Forelimb muscle (tissue), 1 donor: Measurements from ENCODE around the gene FAM72A. TPM values are rescaled to one million over a fixed set of nuclear protein-coding genes. Genes with fewer than 3 reads are reported as not detected.
A peak's percentile ranks its signal among the peaks of the same experiment; 100 is the strongest.
"Not testable (repeated sequence)": the region's sequence is repeated elsewhere in the genome, so short reads cannot be mapped to it uniquely, and the experiment has no call there.

Experiments
- DNase-seq: peaks from one replicate; pipeline ENCODE4 v3.0.0-alpha.2; 2013; ENCODE audit warnings: low read depth
- polyA plus RNA-seq: library from polyadenylated mRNA; unstranded; fragments of 120-200 nt; gene quantifications from one replicate; pipeline ENCODE4 v1.2.1, GENCODE V29; 2013; ENCODE audit not compliant: insufficient read length

The FAM72A gene
- polyA plus RNA-seq, 1 donor, result 3.6 TPM

DNA sequence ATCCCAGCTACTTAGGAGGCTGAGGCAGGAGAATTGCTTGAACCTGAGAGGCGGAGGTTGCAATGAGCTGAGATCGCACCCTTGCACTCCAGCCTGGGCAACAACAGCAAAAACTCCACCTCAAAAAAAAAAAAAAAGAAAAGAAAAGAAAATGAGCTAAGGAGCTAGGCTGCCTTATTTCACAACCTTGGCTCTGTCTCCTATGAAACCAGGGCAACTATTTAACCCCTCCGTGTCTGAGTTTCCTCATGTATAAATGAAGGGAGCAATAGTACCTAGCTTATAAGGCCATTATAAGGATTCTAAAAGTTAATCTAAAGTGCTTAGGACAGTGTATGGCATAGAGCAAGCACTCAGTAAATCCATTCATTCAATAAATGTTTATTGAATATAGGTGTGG is 32.8 kb downstream of the FAM72A start:
- DNase-seq, result not testable (repeated sequence)

DNA sequence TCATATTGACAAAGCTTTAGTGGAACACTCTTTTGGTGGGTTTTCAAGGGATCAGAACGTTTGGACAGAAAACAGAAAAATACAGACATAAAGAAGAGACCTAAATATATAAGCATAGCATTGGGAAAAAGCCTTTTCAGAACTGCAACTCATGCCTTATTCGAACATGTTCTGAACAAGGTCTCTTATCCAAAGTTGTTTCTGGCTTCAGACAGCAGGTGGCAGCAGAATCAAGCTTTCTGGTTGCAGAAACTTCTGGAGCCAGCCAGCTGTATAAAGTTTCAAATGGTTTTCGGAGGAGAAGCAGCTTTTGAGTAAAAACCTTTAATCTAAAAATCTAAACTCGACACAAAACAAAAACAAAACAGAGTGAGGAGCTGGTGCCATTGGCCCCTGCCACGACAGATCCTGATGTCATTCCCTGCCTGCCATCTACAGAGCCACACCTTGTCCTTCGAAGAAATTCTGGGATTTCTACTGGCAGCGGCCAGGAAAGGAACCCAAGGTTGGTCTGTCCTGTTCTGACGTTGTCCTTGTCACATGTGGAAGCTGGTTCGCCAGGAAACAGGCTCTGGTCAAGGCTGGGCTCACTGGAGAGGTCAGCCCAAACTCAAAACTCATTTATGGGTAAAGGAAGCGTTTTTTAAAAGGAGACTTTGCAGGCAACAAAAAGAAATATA is 35.1 kb downstream of the FAM72A start:
- not testable (repeated sequence) for DNase-seq

DNA sequence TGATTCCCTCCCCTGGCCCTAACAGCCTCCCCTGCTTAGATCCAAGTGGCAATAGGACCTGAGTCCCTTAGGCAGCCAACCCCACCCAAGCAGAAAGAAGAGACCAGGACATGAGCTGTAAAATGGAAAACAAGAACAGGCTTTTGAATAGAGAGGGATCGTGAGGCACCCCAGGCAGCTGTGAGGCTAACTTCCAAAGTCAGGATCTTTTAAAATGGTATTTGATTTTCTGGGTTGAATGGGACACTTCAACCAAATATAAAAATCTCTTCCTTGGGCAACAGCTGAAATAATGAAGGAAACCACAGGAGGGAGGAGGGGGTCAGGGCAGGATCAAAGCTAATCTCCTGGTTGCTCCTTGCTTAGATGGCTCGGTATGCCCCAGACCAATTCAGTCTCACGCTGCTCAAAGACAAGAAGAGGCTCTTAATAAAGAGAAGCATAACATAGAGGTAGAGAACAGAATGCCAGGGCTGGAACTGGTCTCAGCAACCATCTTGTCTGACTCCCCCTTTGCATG is 56.8 kb downstream of the FAM72A start:
- no peak for DNase-seq

DNA sequence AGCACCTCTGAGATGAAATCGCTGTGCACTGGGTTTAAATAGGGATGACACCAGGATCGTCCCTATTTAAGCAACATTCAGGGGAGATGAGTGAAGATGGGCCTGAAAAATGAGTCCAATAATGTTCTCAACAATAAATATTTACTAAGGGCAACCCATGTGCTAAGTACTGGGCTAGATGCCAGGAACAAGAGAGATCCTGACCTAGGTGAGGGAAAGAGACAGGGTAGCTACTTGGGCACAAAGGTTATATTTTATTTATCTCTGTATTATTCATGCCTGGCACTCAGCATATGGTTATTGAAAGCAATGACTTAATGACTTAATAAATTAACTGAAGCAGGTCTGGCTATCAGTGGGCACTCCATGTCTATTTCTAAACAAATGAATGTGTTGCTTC is 58.0 kb downstream of the FAM72A start:
- no peak for DNase-seq

DNA sequence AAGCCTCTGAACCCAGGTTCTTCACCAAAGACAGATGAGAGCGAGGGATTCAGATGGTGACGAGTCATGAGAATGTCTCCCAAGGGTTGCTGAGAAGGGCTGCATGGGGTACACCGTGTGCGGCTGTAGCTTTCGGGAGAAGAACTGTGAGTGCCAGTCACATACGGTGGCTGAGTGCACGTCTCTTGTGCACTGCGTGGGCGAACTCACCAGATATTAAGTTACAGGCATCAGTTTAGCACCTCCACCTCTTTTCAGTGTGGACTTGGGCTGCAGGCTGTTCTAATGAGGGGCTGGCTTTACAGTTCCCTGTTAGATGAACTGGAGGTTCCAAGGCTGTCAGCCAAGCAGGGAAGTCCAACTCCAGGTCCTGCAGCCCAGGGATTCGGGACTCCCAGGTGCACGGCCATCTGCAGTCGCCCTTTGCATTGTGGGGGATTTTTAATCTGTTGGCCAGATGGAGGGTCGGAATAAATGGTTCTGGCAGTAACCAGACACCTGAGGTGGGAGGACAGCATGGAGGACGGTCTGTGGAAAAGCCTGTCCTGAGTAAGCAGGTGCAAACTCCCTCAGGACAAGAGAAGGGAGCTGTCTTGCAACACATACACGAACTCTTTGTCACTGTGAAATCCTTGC is 59.0 kb downstream of the FAM72A start:
- DNase-seq, result peak; percentile 59

DNA sequence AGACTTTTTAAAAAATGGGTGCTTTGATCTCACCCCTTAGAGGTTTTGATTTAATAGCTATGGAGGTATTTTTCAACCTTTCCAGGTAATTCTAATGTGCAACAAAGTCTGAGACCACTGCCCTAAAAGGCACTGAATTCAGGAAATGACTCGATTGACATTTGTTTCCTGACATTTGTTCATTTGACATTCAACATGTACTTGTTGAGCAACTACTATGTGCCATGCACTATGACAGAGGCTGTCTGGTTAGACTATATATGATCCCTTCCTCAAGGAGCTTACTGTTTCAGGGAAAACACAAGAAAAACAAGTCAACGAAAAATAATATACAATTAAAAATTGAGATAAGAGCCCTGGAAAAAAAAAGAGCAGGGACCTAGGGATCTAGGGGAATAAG is 59.9 kb downstream of the FAM72A start:
- DNase-seq, result no peak

DNA sequence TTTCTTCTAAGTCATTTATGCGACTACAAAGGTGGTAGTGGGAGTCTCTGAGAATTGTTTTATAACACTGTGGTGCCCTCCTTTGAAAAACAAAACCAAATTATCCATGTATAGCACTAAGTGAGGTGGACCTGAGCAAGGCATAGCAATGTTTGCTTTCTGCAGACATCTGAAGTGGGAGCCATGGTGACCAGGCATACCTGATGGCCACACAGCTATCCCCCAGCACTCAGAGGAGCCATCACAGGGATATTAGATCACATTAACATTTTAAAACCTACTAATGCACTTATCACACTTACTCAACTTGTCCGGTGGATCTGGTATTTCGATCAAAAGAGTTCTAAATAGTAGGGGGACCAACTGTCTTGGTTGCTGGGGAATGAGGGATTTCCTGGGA is 60.6 kb downstream of the FAM72A start:
- DNase-seq, result no peak

DNA sequence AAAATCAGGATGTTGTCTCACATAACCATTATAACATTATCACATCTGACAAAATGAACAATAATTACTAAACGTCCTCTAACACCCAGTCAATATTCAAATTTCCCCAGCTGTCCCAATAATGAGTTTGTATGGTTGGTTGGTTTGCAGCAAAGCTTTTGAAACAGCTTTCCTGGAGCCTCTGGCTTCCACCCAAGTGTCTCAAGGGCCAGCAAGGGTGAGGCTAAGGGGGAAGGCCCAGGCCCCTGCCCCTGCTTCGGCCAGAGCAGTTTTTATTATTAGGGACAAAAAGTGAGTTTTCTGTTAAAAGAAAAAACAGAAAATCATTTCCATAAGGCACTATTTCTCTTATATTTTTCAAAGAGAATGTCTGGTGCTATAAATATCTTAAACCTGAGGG is 66.4 kb downstream of the FAM72A start:
- no peak for DNase-seq

Other genes with a start within 250 kb of the FAM72A start
- 9.2 TPM for gene RAB7B, start 199.4 kb downstream of the FAM72A start, polyA plus RNA-seq
- 0.20 TPM for gene CTSE, start 178.9 kb downstream of the FAM72A start, polyA plus RNA-seq
- gene RHEX, start 149.7 kb downstream of the FAM72A start, polyA plus RNA-seq, result 0.53 TPM
- gene AVPR1B, start 85.5 kb downstream of the FAM72A start, polyA plus RNA-seq, result 0.24 TPM
- gene SRGAP2, start 702 bp upstream of the FAM72A start, polyA plus RNA-seq, result 66.0 TPM